MCF 10A (cell line): ENCODE measurements around the gene CPA1. TPM values are rescaled to one million over a fixed set of nuclear protein-coding genes. Genes with fewer than 3 reads are reported as not detected.

Experiments
- BruUV-seq: library from RNA; stranded (reverse); fragments of 400-500 nt; replicated peaks from 2 replicates; lab custom pipeline; 2021; lab: Mats Ljungman, UMichigan
- CTCF ChIA-PET: fragments of 300-600 bp; sonication (Branson Sonifier 250); formaldehyde crosslinking; extraction: SDS; loops from one replicate; lab custom pipeline; 2021; ENCODE audit warnings: antibody characterized with exemption, inconsistent platforms; lab: Yijun Ruan, JAX
- POLR2A ChIA-PET: fragments of 300-600, 350-650 bp; sonication (Branson Sonifier 250); formaldehyde crosslinking; extraction: SDS; loops from one replicate; lab custom pipeline; 2020; ENCODE audit warnings: antibody characterized with exemption, inconsistent platforms; lab: Yijun Ruan, JAX
- DNase-seq: peaks from one replicate; pipeline ENCODE4 v3.0.0-alpha.2; 2018; ENCODE audit not compliant: unreplicated experiment
- H3K27ac Mint-ChIP-seq: one replicate; pipeline ENCODE4 v1.8.0; 2022; ENCODE audit warnings: mild to moderate bottlenecking, low read depth, mixed read lengths; ENCODE audit not compliant: unreplicated experiment
- H3K27me3 Mint-ChIP-seq: one replicate; pipeline ENCODE4 v1.8.0; 2022; ENCODE audit warnings: mixed read lengths; ENCODE audit not compliant: insufficient read depth, unreplicated experiment
- H3K36me3 Mint-ChIP-seq: one replicate; pipeline ENCODE4 v1.8.0; 2022; ENCODE audit warnings: mild to moderate bottlenecking, moderate library complexity, mixed read lengths; ENCODE audit not compliant: insufficient read depth, unreplicated experiment
- H3K4me1 Mint-ChIP-seq: one replicate; pipeline ENCODE4 v1.8.0; 2022; ENCODE audit warnings: mixed read lengths; ENCODE audit not compliant: insufficient read depth, unreplicated experiment
- H3K4me3 Mint-ChIP-seq: one replicate; pipeline ENCODE4 v1.8.0; 2022; ENCODE audit warnings: mild to moderate bottlenecking, moderate library complexity, mixed read lengths; ENCODE audit not compliant: unreplicated experiment
- H3K9me3 Mint-ChIP-seq: one replicate; pipeline ENCODE4 v1.8.0; 2022; ENCODE audit warnings: mixed read lengths; ENCODE audit not compliant: unreplicated experiment
- CTCF ChIP-seq: fragments of 200-600 bp; IDR thresholded peaks from one replicate; pipeline ENCODE4 v1.8.0; 2022; ENCODE audit warnings: antibody characterized with exemption, mild to moderate bottlenecking; ENCODE audit not compliant: unreplicated experiment
- intact Hi-C: fragments of 100-400 bp; cut with micrococcal nuclease; formaldehyde crosslinking; loops from 2 replicates; pipeline ENCODE4 v1.14.1; 2022
- total RNA-seq: library from RNA; stranded (reverse); gene quantifications from 2 replicates; pipeline ENCODE4 v1.2.3, GENCODE V29; 2022

CPA1 gene
- total RNA-seq, 1 experiment from 2014 or later, result not detected

GRCh38 chr7:130367836-130368746 lies 12.2 kb upstream of the CPA1 start:
- BruUV-seq, result no TSS peak
- no peak for DNase-seq
- no peaks in the 10 kb centered on the region for H3K27me3 Mint-ChIP-seq
- peaks cover 47% of the 10 kb centered on the region for H3K4me1 Mint-ChIP-seq
- CTCF ChIA-PET, result no interaction called here
- intact Hi-C loops, result no loop called here
- no peak for TF ChIP-seq CTCF
- H3K27ac Mint-ChIP-seq, result no peak overlapping the region
- no peak overlapping the region for H3K4me3 Mint-ChIP-seq
- POLR2A ChIA-PET, result no interaction called here
- H3K36me3 Mint-ChIP-seq, result no peaks in the 10 kb centered on the region
- peaks cover 7% of the 10 kb centered on the region for H3K9me3 Mint-ChIP-seq

GRCh38 chr7:130369110-130369711 lies 11.1 kb upstream of the CPA1 start:
- Mint-ChIP-seq H3K4me3 (no peak overlapping the region), H3K27ac (no peak overlapping the region)

GRCh38 chr7:130369831-130370550 lies 10.3 kb upstream of the CPA1 start:
- H3K27ac Mint-ChIP-seq, result no peak overlapping the region
- peaks cover 7% of the 10 kb centered on the region for H3K9me3 Mint-ChIP-seq
- CTCF ChIA-PET, result interaction anchor here (0.6 kb wide), 1 partner anchor 255 kb away, joined by 4 read pairs; no protein-coding TSS in a partner anchor
- no peaks in the 10 kb centered on the region for H3K27me3 Mint-ChIP-seq
- TF ChIP-seq CTCF, result no peak
- DNase-seq, result no peak
- no peak overlapping the region for H3K4me3 Mint-ChIP-seq
- intact Hi-C loops, result no loop called here
- H3K4me1 Mint-ChIP-seq, result peaks cover 54% of the 10 kb centered on the region
- no TSS peak for BruUV-seq
- POLR2A ChIA-PET, result interaction anchor here (0.7 kb wide), 1 partner anchor 1933 kb away, joined by 4 read pairs; no protein-coding TSS in a partner anchor
- no peaks in the 10 kb centered on the region for H3K36me3 Mint-ChIP-seq

More at GRCh38 chr7:130369110-130369711, 11.1 kb upstream of the CPA1 start:
- intact Hi-C loops, result no loop called here
- peaks cover 7% of the 10 kb centered on the region for H3K9me3 Mint-ChIP-seq
- H3K36me3 Mint-ChIP-seq, result no peaks in the 10 kb centered on the region
- no peaks in the 10 kb centered on the region for H3K27me3 Mint-ChIP-seq
- ChIA-PET POLR2A (no interaction called here), CTCF (no interaction called here)
- no TSS peak for BruUV-seq
- peak; percentile 36 for DNase-seq
- peaks cover 51% of the 10 kb centered on the region for H3K4me1 Mint-ChIP-seq
- TF ChIP-seq CTCF, result no peak

- intact Hi-C loops, result no loop called here
- Mint-ChIP-seq H3K9me3 (peaks cover 7% of the 10 kb centered on the region), H3K27ac (peak overlapping the region; percentile 57), H3K4me3 (no peak overlapping the region), H3K4me1 (peaks cover 52% of the 10 kb centered on the region), H3K27me3 (no peaks in the 10 kb centered on the region), H3K36me3 (no peaks in the 10 kb centered on the region)
- POLR2A ChIA-PET, result interaction anchor here (0.7 to 1.4 kb wide), 4 partner anchors 12 to 84 kb away, joined by 3 to 5 read pairs (median 5); partner anchors contain the start of genes CEP41 and CPA4
- no peak for TF ChIP-seq CTCF
- peak; percentile 96 for DNase-seq
- CTCF ChIA-PET, result no interaction called here
- BruUV-seq, result no TSS peak
These were observed 9.2 kb upstream of the CPA1 start for GRCh38 chr7:130371046-130371445.
